ENCODE measurements around the gene NDUFV1. TPM values are rescaled to one million over a fixed set of nuclear protein-coding genes. Genes with fewer than 3 reads are reported as not detected.

Gene NDUFV1
- total RNA-seq, 1 donor from 2014 or later, result 191 TPM

- Mint-ChIP-seq H3K27me3 (ENCODE audit: low read depth) (no peaks in the 10 kb centered on the region), H3K9me3 (no peaks in the 10 kb centered on the region), H3K27ac (ENCODE audit: unreplicated experiment) (no peak overlapping the region), H3K4me1 (no peaks in the 10 kb centered on the region), H3K4me3 (no peak overlapping the region), H3K36me3 (ENCODE audit: low read depth) (no peaks in the 10 kb centered on the region)
- DNase-seq (ENCODE audit: low read depth, low spot score), result no peak
- no peak for TF ChIP-seq CTCF (conservative IDR thresholded peaks at IDR 0.05)
Observed at GRCh38 chr11:67638535-67639437, 32.0 kb downstream of the NDUFV1 start.

GRCh38 chr11:67639438-67639859 lies 32.7 kb downstream of the NDUFV1 start, which contains the start of gene TBX10:
TSS of gene TBX10 (minus strand) at chr11:67639763. CDS start at chr11:67639472, 291 bp downstream.
- no peaks in the 10 kb centered on the region for H3K9me3 Mint-ChIP-seq
- DNase-seq (ENCODE audit: low read depth, low spot score), result no peak
- no peak for TF ChIP-seq CTCF (conservative IDR thresholded peaks at IDR 0.05)
- H3K36me3 Mint-ChIP-seq (ENCODE audit: low read depth), result no peaks in the 10 kb centered on the region
- H3K4me1 Mint-ChIP-seq, result no peaks in the 10 kb centered on the region
- H3K27ac Mint-ChIP-seq (ENCODE audit: unreplicated experiment), result no peak within 1 kb of the TSS
- no peaks in the 10 kb centered on the region for H3K27me3 Mint-ChIP-seq (ENCODE audit: low read depth)
- no peak within 1 kb of the TSS for H3K4me3 Mint-ChIP-seq

GRCh38 chr11:67640021-67640757 lies 33.5 kb downstream of the NDUFV1 start:
- peak; percentile 73 for DNase-seq (ENCODE audit: low read depth, low spot score)
- Mint-ChIP-seq H3K9me3 (no peaks in the 10 kb centered on the region), H3K27ac (ENCODE audit: unreplicated experiment) (no peak overlapping the region), H3K27me3 (ENCODE audit: low read depth) (no peaks in the 10 kb centered on the region), H3K36me3 (ENCODE audit: low read depth) (no peaks in the 10 kb centered on the region), H3K4me1 (no peaks in the 10 kb centered on the region), H3K4me3 (no peak overlapping the region)
- TF ChIP-seq CTCF (conservative IDR thresholded peaks at IDR 0.05), result peak; percentile 71

- H3K27ac Mint-ChIP-seq (ENCODE audit: unreplicated experiment), result no peak overlapping the region
- no peaks in the 10 kb centered on the region for H3K36me3 Mint-ChIP-seq (ENCODE audit: low read depth)
- no peak for TF ChIP-seq CTCF (conservative IDR thresholded peaks at IDR 0.05)
- H3K9me3 Mint-ChIP-seq, result no peaks in the 10 kb centered on the region
- H3K27me3 Mint-ChIP-seq (ENCODE audit: low read depth), result no peaks in the 10 kb centered on the region
- H3K4me3 Mint-ChIP-seq, result no peak overlapping the region
- DNase-seq (ENCODE audit: low read depth, low spot score), result no peak
- H3K4me1 Mint-ChIP-seq, result no peaks in the 10 kb centered on the region
Observed at GRCh38 chr11:67640758-67641337, 34.1 kb downstream of the NDUFV1 start.

- no peaks in the 10 kb centered on the region for H3K27me3 Mint-ChIP-seq (ENCODE audit: low read depth)
- H3K27ac Mint-ChIP-seq (ENCODE audit: unreplicated experiment), result no peak overlapping the region
- H3K4me3 Mint-ChIP-seq, result no peak overlapping the region
- no peaks in the 10 kb centered on the region for H3K9me3 Mint-ChIP-seq
- H3K4me1 Mint-ChIP-seq, result no peaks in the 10 kb centered on the region
- H3K36me3 Mint-ChIP-seq (ENCODE audit: low read depth), result no peaks in the 10 kb centered on the region
- TF ChIP-seq CTCF (conservative IDR thresholded peaks at IDR 0.05), result no peak
- no peak for DNase-seq (ENCODE audit: low read depth, low spot score)
Observed at GRCh38 chr11:67641338-67642172, 34.8 kb downstream of the NDUFV1 start.

Measured in neural crest cell (in vitro differentiated cells).